Hepatocyte (in vitro differentiated cells): Measurements from ENCODE around the gene RERG.

ENCODE experiments used
- EZH2 ChIP-seq: fragments of 200-600 bp; sonication (generic); IDR thresholded peaks from 2 replicates; pipeline ENCODE4 v1.6.1; 2016; ENCODE audit warnings: antibody characterized with exemption, mild to moderate bottlenecking, borderline replicate concordance
- TF ChIP-seq, protein P1 (sequence below): fragments of 200-600 bp; sonication (generic); IDR thresholded peaks from 2 replicates; pipeline ENCODE4 v1.5.1; 2016; ENCODE audit warnings: antibody characterized with exemption, mild to moderate bottlenecking; ENCODE audit not compliant: poor library complexity

DNA sequence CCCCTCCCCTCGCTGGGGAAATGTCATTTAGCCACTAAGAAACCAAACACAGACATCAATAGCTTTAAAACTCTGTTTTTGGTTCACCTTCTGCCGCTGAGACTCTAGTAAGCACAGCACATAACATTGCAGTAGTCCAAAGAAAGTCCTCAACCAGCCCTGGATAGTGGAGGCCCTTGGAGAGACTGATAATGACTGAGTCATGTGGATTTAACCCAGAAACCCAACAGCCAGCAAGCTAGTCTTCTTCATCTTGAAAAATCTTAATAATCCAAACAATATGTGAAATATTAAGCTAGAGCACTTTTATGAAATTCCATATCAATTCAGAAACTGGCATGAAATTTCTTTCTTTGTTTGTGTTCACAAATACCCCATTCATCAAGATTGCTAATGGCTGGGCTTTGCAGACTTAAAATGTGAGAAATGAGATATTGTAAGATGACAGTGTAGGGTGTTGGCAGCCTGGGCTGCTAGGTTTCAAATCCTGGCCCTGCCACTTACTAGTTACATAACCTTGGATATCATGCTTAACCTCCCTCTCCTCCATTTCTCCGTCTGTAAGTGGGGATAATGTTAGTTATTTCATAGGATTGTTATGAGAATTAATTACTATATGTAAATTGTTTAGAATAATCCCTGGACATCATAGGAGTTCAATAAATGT is 40.1 kb downstream of the RERG start:
- TF ChIP-seq, protein P1, sequence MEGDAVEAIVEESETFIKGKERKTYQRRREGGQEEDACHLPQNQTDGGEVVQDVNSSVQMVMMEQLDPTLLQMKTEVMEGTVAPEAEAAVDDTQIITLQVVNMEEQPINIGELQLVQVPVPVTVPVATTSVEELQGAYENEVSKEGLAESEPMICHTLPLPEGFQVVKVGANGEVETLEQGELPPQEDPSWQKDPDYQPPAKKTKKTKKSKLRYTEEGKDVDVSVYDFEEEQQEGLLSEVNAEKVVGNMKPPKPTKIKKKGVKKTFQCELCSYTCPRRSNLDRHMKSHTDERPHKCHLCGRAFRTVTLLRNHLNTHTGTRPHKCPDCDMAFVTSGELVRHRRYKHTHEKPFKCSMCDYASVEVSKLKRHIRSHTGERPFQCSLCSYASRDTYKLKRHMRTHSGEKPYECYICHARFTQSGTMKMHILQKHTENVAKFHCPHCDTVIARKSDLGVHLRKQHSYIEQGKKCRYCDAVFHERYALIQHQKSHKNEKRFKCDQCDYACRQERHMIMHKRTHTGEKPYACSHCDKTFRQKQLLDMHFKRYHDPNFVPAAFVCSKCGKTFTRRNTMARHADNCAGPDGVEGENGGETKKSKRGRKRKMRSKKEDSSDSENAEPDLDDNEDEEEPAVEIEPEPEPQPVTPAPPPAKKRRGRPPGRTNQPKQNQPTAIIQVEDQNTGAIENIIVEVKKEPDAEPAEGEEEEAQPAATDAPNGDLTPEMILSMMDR, result no peak
- no peak for TF ChIP-seq EZH2
